SK-N-SH (cell line): Measurements from ENCODE around the gene PSMD4. TPM values are rescaled to one million over a fixed set of nuclear protein-coding genes. Genes with fewer than 3 reads are reported as not detected.
"Not testable (repeated sequence)": the region's sequence is repeated elsewhere in the genome, so short reads cannot be mapped to it uniquely, and the experiment has no call there.

Experiments
- CTCF ChIA-PET: fragments of 300-600, 350-600 bp; formaldehyde crosslinking; extraction: SDS; loops from one replicate; lab custom pipeline; 2021; lab: Yijun Ruan, JAX
- POLR2A ChIA-PET: fragments of 350-600 bp; sonication (Branson Sonifier 250); formaldehyde crosslinking; extraction: SDS; loops from one replicate; lab custom pipeline; 2020; ENCODE audit warnings: antibody characterized with exemption, inconsistent platforms; lab: Yijun Ruan, JAX
- DNase-seq: peaks from one replicate; pipeline ENCODE4 v3.0.0; 2012
- H2AFZ ChIP-seq: fragments of 200-600 bp; sonication (generic); 2 replicates; pipeline ENCODE4 v1.8.1; 2016; ENCODE audit warnings: antibody characterized with exemption, mild to moderate bottlenecking, low read depth
- H3F3A ChIP-seq: fragments of 200-600 bp; sonication (generic); replicated peaks from 2 replicates; pipeline ENCODE3; 2016; ENCODE audit warnings: antibody characterized with exemption, mild to moderate bottlenecking; ENCODE audit not compliant: insufficient read depth
- H3K27ac ChIP-seq, 2 experiments: fragments of 200-500 bp in 1 of 2; fragments of 200-600 bp in 1 of 2; sonication (Bioruptor generic) in 1 of 2; sonication (generic), shearing (Covaris generic) in 1 of 2; 2 replicates each; pipeline versions ENCODE4 v1.5.1 to v1.6.1; 2014 to 2016; ENCODE audit warnings: low read depth in 2 of 2, inconsistent platforms in 1 of 2, low read length in 1 of 2, mild to moderate bottlenecking in 1 of 2, mixed read lengths in 1 of 2
- H3K27me3 ChIP-seq: fragments of 200-600 bp; sonication (generic), shearing (Covaris generic); 2 replicates; pipeline ENCODE4 v1.6.1; 2016; ENCODE audit warnings: mixed run types; ENCODE audit not compliant: insufficient read depth
- H3K36me3 ChIP-seq, 2 experiments: fragments of 200-500 bp in 1 of 2; fragments of 200-600 bp in 1 of 2; sonication (Bioruptor generic) in 1 of 2; sonication (generic) in 1 of 2; replicated peaks in 1 of 2; 2 replicates each; pipeline versions ENCODE3 to v1.5.1; 2014 to 2016; ENCODE audit warnings: low read length in 1 of 2, mild to moderate bottlenecking in 1 of 2; ENCODE audit not compliant: insufficient read depth in 2 of 2, control insufficient read depth in 1 of 2
- H3K4me1 ChIP-seq, 2 experiments: fragments of 200-500 bp in 1 of 2; fragments of 200-600 bp in 1 of 2; sonication (Bioruptor generic) in 1 of 2; sonication (generic), shearing (Covaris generic) in 1 of 2; 2 replicates each; pipeline versions ENCODE4 v1.5.1 to v1.6.1; 2014 to 2016; ENCODE audit warnings: low read depth in 1 of 2, low read length in 1 of 2, mixed run types in 1 of 2; ENCODE audit not compliant: insufficient read depth in 2 of 2, control insufficient read depth in 1 of 2
- H3K4me2 ChIP-seq: fragments of 200-600 bp; sonication (generic), shearing (Covaris generic); 2 replicates; pipeline ENCODE4 v1.6.1; 2017; ENCODE audit warnings: mixed run types
- H3K4me3 ChIP-seq, 2 experiments: fragments of 200-500 bp in 1 of 2; fragments of 200-600 bp in 1 of 2; sonication (Bioruptor generic) in 1 of 2; sonication (generic), shearing (Covaris generic) in 1 of 2; 2 replicates each; pipeline versions ENCODE4 v1.5.1 to v1.8.1; 2014 to 2016; ENCODE audit warnings: low read depth in 2 of 2, inconsistent platforms in 1 of 2, low read length in 1 of 2, mild to moderate bottlenecking in 1 of 2, mixed read lengths in 1 of 2, moderate library complexity in 1 of 2
- H3K79me2 ChIP-seq: fragments of 200-600 bp; sonication (generic); 2 replicates; pipeline ENCODE4 v1.8.1; 2017; ENCODE audit warnings: mild to moderate bottlenecking; ENCODE audit not compliant: insufficient read depth
- H3K9ac ChIP-seq: fragments of 200-600 bp; sonication (generic); 2 replicates; pipeline ENCODE4 v1.6.1; 2017; ENCODE audit warnings: mixed run types
- H3K9me2 ChIP-seq: fragments of 200-600 bp; sonication (generic); 2 replicates; pipeline ENCODE4 v1.6.1; 2017; ENCODE audit warnings: mixed run types
- H3K9me3 ChIP-seq: fragments of 200-600 bp; sonication (generic); 2 replicates; pipeline ENCODE4 v1.6.1; 2017; ENCODE audit warnings: mixed run types, mild to moderate bottlenecking, moderate library complexity
- H4K20me1 ChIP-seq: fragments of 200-600 bp; sonication (generic); 2 replicates; pipeline ENCODE4 v1.6.1; 2017; ENCODE audit warnings: mild to moderate bottlenecking, mixed run types; ENCODE audit not compliant: insufficient read depth
- FOSL2 ChIP-seq: IDR thresholded peaks from 2 replicates; pipeline ENCODE4 v1.4.0; 2012; ENCODE audit warnings: low read depth, mild to moderate bottlenecking, moderate library complexity, borderline replicate concordance
- IRF3 ChIP-seq: fragments of 150-350 bp; IDR thresholded peaks from 2 replicates; pipeline ENCODE4 v1.6.1; 2016; ENCODE audit warnings: mild to moderate bottlenecking, low read depth, low read length
- NRF1 ChIP-seq: IDR thresholded peaks from 2 replicates; pipeline ENCODE4 v1.6.1; 2012; ENCODE audit warnings: low read depth, mild to moderate bottlenecking, low read length
- RCOR1 ChIP-seq: fragments of 150-350 bp; IDR thresholded peaks from 2 replicates; pipeline ENCODE4 v1.6.1; 2017; ENCODE audit warnings: antibody characterized with exemption, low read length
- REST ChIP-seq: IDR thresholded peaks from 2 replicates; pipeline ENCODE4 v1.6.1; 2012; ENCODE audit warnings: mild to moderate bottlenecking, low read depth, low read length, moderate library complexity
- RFX5 ChIP-seq: IDR thresholded peaks from 2 replicates; pipeline ENCODE4 v1.6.1; 2012; ENCODE audit warnings: mild to moderate bottlenecking, improper control_type of control experiment, low read length
- RXRA ChIP-seq: IDR thresholded peaks from 2 replicates; pipeline ENCODE4 v1.4.0; 2012; ENCODE audit warnings: low read depth, mild to moderate bottlenecking, borderline replicate concordance
- SIN3A ChIP-seq: IDR thresholded peaks from 2 replicates; pipeline ENCODE4 v1.6.1; 2012; ENCODE audit warnings: low read depth, mild to moderate bottlenecking, low read length, moderate library complexity, borderline replicate concordance
- TAF1 ChIP-seq: IDR thresholded peaks from 2 replicates; pipeline ENCODE4 v1.6.1; 2012; ENCODE audit warnings: low read depth, mild to moderate bottlenecking, low read length, moderate library complexity, borderline replicate concordance
- TCF12 ChIP-seq: IDR thresholded peaks from 2 replicates; pipeline ENCODE4 v1.4.0; 2012
- TEAD4 ChIP-seq: IDR thresholded peaks from 2 replicates; pipeline ENCODE4 v1.4.0; 2012; ENCODE audit warnings: mild to moderate bottlenecking, borderline replicate concordance; ENCODE audit not compliant: insufficient read depth
- USF1 ChIP-seq: IDR thresholded peaks from 2 replicates; pipeline ENCODE4 v1.4.0; 2012; ENCODE audit warnings: low read depth, borderline replicate concordance
- WGBS: methylation state at CpG from one replicate; pipeline ENCODE4 v1.1.6; 2017; ENCODE audit warnings: low lambda C conversion rate; 5-methylcytosine and 5-hydroxymethylcytosine counted together
- polyA plus RNA-seq, 3 experiments: library from polyadenylated mRNA; depleted of rRNA; stranded (reverse); fragments of >200 nt; gene quantifications; 2 replicates each; pipeline ENCODE4 v1.2.3, GENCODE V29; 2012

PSMD4 gene
- polyA plus RNA-seq, 1 of the 3 experiments (the other 2 are of a cell fraction), result 419 TPM

GRCh38 chr1:151267760-151268159, 13.2 kb downstream of the PSMD4 start:
- Histone ChIP-seq H3K4me3 (no peak overlapping the region), H2AFZ (no peak overlapping the region), H3F3A (peaks cover 10% of the 10 kb centered on the region), H3K79me2 (0 out of 2 replicates have a peak, but pooled peaks cover 1% of the 10 kb centered on the region), H3K9me3 (no peaks in the 10 kb centered on the region), H3K27me3 (no peaks in the 10 kb centered on the region), H3K4me2 (no peak overlapping the region), H3K4me1 (no peaks in the 10 kb centered on the region), H3K9me2 (no peaks in the 10 kb centered on the region), H3K27ac (no peak overlapping the region)
- ChIA-PET POLR2A (no interaction called here), CTCF (interaction anchor here (2.0 kb wide), 1 partner anchor 16 kb away, joined by 7 read pairs; no protein-coding TSS in a partner anchor)
- no peak for DNase-seq
- TF ChIP-seq USF1 (no peak), FOSL2 (no peak), SIN3A (no peak), IRF3 (no peak), TAF1 (no peak)
- TF ChIP-seq, all 33 proteins: peak for 0
- 81% methylated on average over 4 of the region's 4 CpGs for WGBS
- H3K9ac ChIP-seq, result no peak overlapping the region
- H4K20me1 ChIP-seq, result no peaks in the 10 kb centered on the region
- H3K36me3 ChIP-seq, result peaks cover 24 to 42% of the 10 kb centered on the region in 2 experiments

GRCh38 chr1:151273924-151274466, 19.5 kb downstream of the PSMD4 start:
- DNase-seq, result no peak
- H3K4me3 ChIP-seq, result no peak overlapping the region
- POLR2A ChIA-PET, result no interaction called here
- H3K9ac ChIP-seq, result no peak overlapping the region
- TF ChIP-seq USF1, result no peak
- no peak for TF ChIP-seq TCF12
- no peak for TF ChIP-seq RCOR1
- no peak for TF ChIP-seq TEAD4
- no peak for TF ChIP-seq NRF1
- no peak for TF ChIP-seq RFX5
- no peak for TF ChIP-seq RXRA
- TF ChIP-seq REST, result no peak
- WGBS, result 78% methylated on average over 3 of the region's 3 CpGs
- no peaks in the 10 kb centered on the region for H4K20me1 ChIP-seq
- no peak overlapping the region for H3K4me2 ChIP-seq
- no peaks in the 10 kb centered on the region for H3K4me1 ChIP-seq
- H3F3A ChIP-seq, result peaks cover 8% of the 10 kb centered on the region
- H3K27ac ChIP-seq, result no peak overlapping the region
- no peak overlapping the region for H2AFZ ChIP-seq
- H3K79me2 ChIP-seq, result no peaks in the 10 kb centered on the region
- H3K9me2 ChIP-seq, result no peaks in the 10 kb centered on the region
- CTCF ChIA-PET, result no interaction called here
- peaks cover 0 to 16% of the 10 kb centered on the region in 2 experiments for H3K36me3 ChIP-seq
- no peaks in the 10 kb centered on the region for H3K9me3 ChIP-seq
- H3K27me3 ChIP-seq, result no peaks in the 10 kb centered on the region

DNA sequence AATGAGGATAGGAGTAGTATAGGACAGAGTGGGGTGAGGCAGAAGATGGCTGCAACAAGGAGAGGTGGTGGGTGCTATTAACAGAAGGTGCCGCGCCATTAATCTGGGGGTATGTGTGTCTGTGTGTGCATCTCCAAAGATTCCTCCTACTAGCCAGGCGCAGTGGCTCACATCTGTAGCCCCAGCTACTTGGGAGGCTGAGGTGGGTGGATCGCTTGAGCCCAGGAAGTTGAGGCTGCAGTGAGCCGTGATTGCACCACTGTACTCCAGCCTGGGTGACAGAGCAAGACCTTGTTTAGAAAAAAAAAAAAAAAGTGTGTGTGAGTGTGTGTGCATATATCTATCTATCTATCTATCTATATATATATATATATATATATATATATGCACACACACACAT, 20.8 kb downstream of the PSMD4 start:
- H3K79me2 ChIP-seq, H3K4me1 ChIP-seq, DNase-seq, H3K27ac ChIP-seq, H3K9me3 ChIP-seq, H3K9me2 ChIP-seq, H2AFZ ChIP-seq, H3K9ac ChIP-seq, H3K27me3 ChIP-seq, H4K20me1 ChIP-seq, H3K4me3 ChIP-seq, H3K4me2 ChIP-seq, POLR2A ChIA-PET, H3F3A ChIP-seq: not testable (repeated sequence)
- peaks cover 0 to 11% of the 10 kb centered on the region in 2 experiments for H3K36me3 ChIP-seq
- over 99% methylated on average over 5 of the region's 5 CpGs for whole genome bisulfite sequencing
- CTCF ChIA-PET, result interaction anchor here (0.7 kb wide), 1 partner anchor 19 kb away, joined by 3 read pairs; no protein-coding TSS in a partner anchor
